Left ventricle myocardium inferior (tissue), 1 donor: ENCODE data around the gene RIGI. TPM values are rescaled to one million over a fixed set of nuclear protein-coding genes. Genes with fewer than 3 reads are reported as not detected.
"Not testable (repeated sequence)": the region's sequence is repeated elsewhere in the genome, so short reads cannot be mapped to it uniquely, and the experiment has no call there.

Experiments
- DNase-seq: peaks from one replicate; pipeline ENCODE4 v3.0.0-alpha.2; 2020
- H3K27ac ChIP-seq: fragments of 200-600 bp; replicated peaks from 2 replicates; pipeline ENCODE4 v1.8.0; 2021
- H3K27me3 ChIP-seq: fragments of 200-600 bp; 2 replicates; pipeline ENCODE4 v1.8.0; 2021; ENCODE audit warnings: low read depth
- H3K36me3 ChIP-seq: fragments of 200-600 bp; 2 replicates; pipeline ENCODE4 v1.8.0; 2021
- H3K4me1 ChIP-seq: fragments of 200-600 bp; 2 replicates; pipeline ENCODE4 v1.8.0; 2021
- H3K4me3 ChIP-seq: fragments of 200-600 bp; 2 replicates; pipeline ENCODE4 v1.8.0; 2021; ENCODE audit warnings: mild to moderate bottlenecking, moderate library complexity
- H3K9me3 ChIP-seq: fragments of 200-600 bp; replicated peaks from 2 replicates; pipeline ENCODE4 v1.8.0; 2021
- CTCF ChIP-seq: fragments of 200-600 bp; IDR thresholded peaks from 2 replicates; pipeline ENCODE4 v1.8.0; 2021; ENCODE audit warnings: antibody characterized with exemption, mild to moderate bottlenecking, borderline replicate concordance
- intact Hi-C: fragments of 100-400 bp; cut with micrococcal nuclease; formaldehyde crosslinking; loops from one replicate; pipeline ENCODE4 v1.11.0; 2022
- total RNA-seq: library from RNA; stranded (reverse); fragmentation: NEBNext Ultra II Directional; extraction: Animal tissue kit (Norgen Biotek cat#: 25700); gene quantifications from one replicate; pipeline ENCODE4 v1.2.1, GENCODE V29; 2021
- donor health status: DM: no; HTN: yes; CAD: no; lungs with severe emphysema.

The RIGI gene
- total RNA-seq, 1 donor from 2014 or later, result 3.8 TPM

GRCh38 chr9:32552172-32552872, 26.3 kb upstream of the RIGI start, which contains the start of the genes SMIM27 and TOPORS:
Gene SMIM27 (plus strand): TSS chr9:32552327. CDS start chr9:32552435, 108 bp downstream.
Gene TOPORS (minus strand): TSS chr9:32552586. CDS start chr9:32552436, 150 bp downstream.
- no peaks in the 10 kb centered on the region for H3K27me3 ChIP-seq
- H3K36me3 ChIP-seq, result no peaks in the 10 kb centered on the region
- peak; percentile 7 for TF ChIP-seq CTCF
- H3K27ac ChIP-seq, result peak within 1 kb of the TSS; percentile 98
- peak; percentile 91 for DNase-seq
- no peaks in the 10 kb centered on the region for H3K9me3 ChIP-seq
- H3K4me1 ChIP-seq, result peaks cover 53% of the 10 kb centered on the region
- intact Hi-C loops, result no loop called here
- H3K4me3 ChIP-seq, result peak within 1 kb of the TSS; percentile 84

GRCh38 chr9:32551276-32552051, 25.5 kb upstream of the RIGI start:
- H3K36me3 ChIP-seq, result no peaks in the 10 kb centered on the region
- H3K4me1 ChIP-seq, result peaks cover 53% of the 10 kb centered on the region
- peak overlapping the region; percentile 98 for H3K27ac ChIP-seq
- H3K27me3 ChIP-seq, result no peaks in the 10 kb centered on the region
- intact Hi-C loops, result no loop called here
- H3K9me3 ChIP-seq, result no peaks in the 10 kb centered on the region
- DNase-seq, result no peak
- no peak for TF ChIP-seq CTCF
- peak overlapping the region; percentile 84 for H3K4me3 ChIP-seq

- no peaks in the 10 kb centered on the region for H3K9me3 ChIP-seq
- peaks cover 56% of the 10 kb centered on the region for H3K4me1 ChIP-seq
- H3K27me3 ChIP-seq, result no peaks in the 10 kb centered on the region
- H3K27ac ChIP-seq, result peak overlapping the region; percentile 98
- TF ChIP-seq CTCF, result peak; percentile 18
- intact Hi-C loops, result no loop called here
- no peaks in the 10 kb centered on the region for H3K36me3 ChIP-seq
- DNase-seq, result peak; percentile 94
- H3K4me3 ChIP-seq, result peak overlapping the region; percentile 84
These were observed 24.7 kb upstream of the RIGI start for GRCh38 chr9:32550562-32551275.

GRCh38 chr9:32550150-32550561, 24.2 kb upstream of the RIGI start:
- Histone ChIP-seq H3K27ac (peak overlapping the region; percentile 98), H3K4me1 (peaks cover 57% of the 10 kb centered on the region), H3K27me3 (no peaks in the 10 kb centered on the region), H3K9me3 (no peaks in the 10 kb centered on the region), H3K4me3 (peak overlapping the region; percentile 84), H3K36me3 (no peaks in the 10 kb centered on the region)
- intact Hi-C loops, result no loop called here
- no peak for TF ChIP-seq CTCF
- DNase-seq, result no peak

- H3K27ac ChIP-seq, H3K36me3 ChIP-seq, DNase-seq, intact Hi-C loops, H3K4me3 ChIP-seq, H3K9me3 ChIP-seq, H3K27me3 ChIP-seq: not testable (repeated sequence)
- H3K4me1 ChIP-seq, result peaks cover 42% of the 10 kb centered on the region
These were observed 22.2 kb upstream of the RIGI start for GRCh38 chr9:32548213-32548612.
